ENCODE data around the gene KIR3DL1. TPM values are rescaled to one million over a fixed set of nuclear protein-coding genes. Genes with fewer than 3 reads are reported as not detected.
"Not testable (repeated sequence)": the region's sequence is repeated elsewhere in the genome, so short reads cannot be mapped to it uniquely, and the experiment has no call there.

KIR3DL1 gene
- total and polyA plus RNA-seq, 2 of the 13 experiments (the other 11 are each of a cell fraction or from before 2014, with no cell fraction given), result not detected

DNA sequence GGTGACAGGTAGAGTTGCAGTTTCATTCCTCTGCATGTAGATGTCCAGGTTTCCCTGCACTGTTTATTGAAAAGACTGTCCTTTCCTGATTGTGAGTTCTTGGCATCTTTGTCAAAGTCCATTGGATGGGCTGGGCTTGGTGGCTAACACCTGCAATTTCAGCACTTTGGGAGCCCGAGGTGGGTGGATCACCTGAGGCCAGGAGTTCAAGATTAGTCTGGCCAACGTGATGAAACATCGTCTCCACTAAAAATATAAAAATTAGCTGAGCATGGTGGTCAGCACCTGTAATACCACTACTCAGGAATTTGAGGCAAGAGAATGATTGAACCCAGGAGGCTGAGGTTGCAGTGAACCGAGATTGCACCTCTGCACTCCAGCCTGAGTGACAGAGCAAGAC is 38.4 kb upstream of the KIR3DL1 start:
- H3K4me1 ChIP-seq (ENCODE audit: insufficient read depth, low read length); H4K20me1 ChIP-seq (ENCODE audit: insufficient read depth, low read length); H3K27ac ChIP-seq (ENCODE audit: extremely low read length, insufficient read depth, low read length); H3K36me3 ChIP-seq (replicated peaks in 1 of 2; ENCODE audit: control insufficient read depth in 1 of 2, insufficient read depth in 2 of 2, low read length in 2 of 2); BruUV-seq (replicated peaks); in situ Hi-C loops (cut with HindIII; ENCODE audit: extremely low pct_ligation_motif_present, low pct_unique_long_range_greater_than_20kb); H3K4me2 ChIP-seq (ENCODE audit: low read depth, low read length); intact Hi-C loops (cut with micrococcal nuclease; ENCODE audit: unreplicated experiment); CTCF ChIA-PET (ENCODE audit: low intra/inter-chr PET ratio, low total read pairs); DNase-seq (ENCODE audit: low spot score); FAIRE-seq; H2AFZ ChIP-seq (ENCODE audit: low read length); H3K4me3 ChIP-seq (replicated peaks in 1 of 3; ENCODE audit: insufficient read depth in 1 of 3, low read depth in 2 of 3, low read length in 3 of 3); H3K9me3 ChIP-seq (ENCODE audit: low read length); H3K9ac ChIP-seq (ENCODE audit: insufficient read depth, low read depth, low read length); H3K79me2 ChIP-seq (ENCODE audit: insufficient read depth, low read length); POLR2A ChIA-PET; ATAC-seq: not testable (repeated sequence)
- H3K27me3 ChIP-seq (ENCODE audit: control insufficient read depth in 1 of 2, insufficient read depth in 2 of 2, low read length in 2 of 2), result peaks cover 0 to 12% of the 10 kb centered on the region in 2 experiments; a peak in 1 of 5 replicates
- 12% methylated on average over 4 of the region's 4 CpGs for WGBS (ENCODE audit: low lambda C conversion rate)

- H3K9me3 ChIP-seq (ENCODE audit: low read length); H2AFZ ChIP-seq (ENCODE audit: low read length); DNase-seq (ENCODE audit: low spot score); H3K27ac ChIP-seq (ENCODE audit: extremely low read length, insufficient read depth, low read length); H4K20me1 ChIP-seq (ENCODE audit: insufficient read depth, low read length); FAIRE-seq; H3K79me2 ChIP-seq (ENCODE audit: insufficient read depth, low read length); intact Hi-C loops (cut with micrococcal nuclease; ENCODE audit: unreplicated experiment); H3K9ac ChIP-seq (ENCODE audit: insufficient read depth, low read depth, low read length); ATAC-seq; POLR2A ChIA-PET; H3K4me2 ChIP-seq (ENCODE audit: low read depth, low read length); H3K36me3 ChIP-seq (replicated peaks in 1 of 2; ENCODE audit: control insufficient read depth in 1 of 2, insufficient read depth in 2 of 2, low read length in 2 of 2); H3K4me1 ChIP-seq (ENCODE audit: insufficient read depth, low read length); H3K4me3 ChIP-seq (replicated peaks in 1 of 3; ENCODE audit: insufficient read depth in 1 of 3, low read depth in 2 of 3, low read length in 3 of 3); in situ Hi-C loops (cut with HindIII; ENCODE audit: extremely low pct_ligation_motif_present, low pct_unique_long_range_greater_than_20kb); CTCF ChIA-PET (ENCODE audit: low intra/inter-chr PET ratio, low total read pairs); BruUV-seq (replicated peaks): not testable (repeated sequence)
- WGBS (ENCODE audit: low lambda C conversion rate), result 16% methylated on average over 7 of the region's 7 CpGs
- peaks cover 0 to 12% of the 10 kb centered on the region in 2 experiments; a peak in 1 of 5 replicates for H3K27me3 ChIP-seq (ENCODE audit: control insufficient read depth in 1 of 2, insufficient read depth in 2 of 2, low read length in 2 of 2)
Observed at GRCh38 chr19:54778896-54779295, 37.4 kb upstream of the KIR3DL1 start.

GRCh38 chr19:54782916-54783315 is 33.4 kb upstream of the KIR3DL1 start:
- H3K4me3 ChIP-seq (replicated peaks in 1 of 3; ENCODE audit: insufficient read depth in 1 of 3, low read depth in 2 of 3, low read length in 3 of 3); ATAC-seq; H3K9ac ChIP-seq (ENCODE audit: insufficient read depth, low read depth, low read length); H2AFZ ChIP-seq (ENCODE audit: low read length); H3K4me1 ChIP-seq (ENCODE audit: insufficient read depth, low read length); BruUV-seq (replicated peaks); H3K36me3 ChIP-seq (replicated peaks in 1 of 2; ENCODE audit: control insufficient read depth in 1 of 2, insufficient read depth in 2 of 2, low read length in 2 of 2); FAIRE-seq; H4K20me1 ChIP-seq (ENCODE audit: insufficient read depth, low read length); H3K79me2 ChIP-seq (ENCODE audit: insufficient read depth, low read length); H3K9me3 ChIP-seq (ENCODE audit: low read length); intact Hi-C loops (cut with micrococcal nuclease; ENCODE audit: unreplicated experiment); H3K4me2 ChIP-seq (ENCODE audit: low read depth, low read length); in situ Hi-C loops (cut with HindIII; ENCODE audit: extremely low pct_ligation_motif_present, low pct_unique_long_range_greater_than_20kb); DNase-seq (ENCODE audit: low spot score); POLR2A ChIA-PET; CTCF ChIA-PET (ENCODE audit: low intra/inter-chr PET ratio, low total read pairs); H3K27ac ChIP-seq (ENCODE audit: extremely low read length, insufficient read depth, low read length): not testable (repeated sequence)
- H3K27me3 ChIP-seq (ENCODE audit: control insufficient read depth in 1 of 2, insufficient read depth in 2 of 2, low read length in 2 of 2), result peaks cover 0 to 14% of the 10 kb centered on the region in 2 experiments; a peak in 1 of 5 replicates
- WGBS (ENCODE audit: low lambda C conversion rate), result 0% methylated on average over 3 of the region's 4 CpGs

DNA sequence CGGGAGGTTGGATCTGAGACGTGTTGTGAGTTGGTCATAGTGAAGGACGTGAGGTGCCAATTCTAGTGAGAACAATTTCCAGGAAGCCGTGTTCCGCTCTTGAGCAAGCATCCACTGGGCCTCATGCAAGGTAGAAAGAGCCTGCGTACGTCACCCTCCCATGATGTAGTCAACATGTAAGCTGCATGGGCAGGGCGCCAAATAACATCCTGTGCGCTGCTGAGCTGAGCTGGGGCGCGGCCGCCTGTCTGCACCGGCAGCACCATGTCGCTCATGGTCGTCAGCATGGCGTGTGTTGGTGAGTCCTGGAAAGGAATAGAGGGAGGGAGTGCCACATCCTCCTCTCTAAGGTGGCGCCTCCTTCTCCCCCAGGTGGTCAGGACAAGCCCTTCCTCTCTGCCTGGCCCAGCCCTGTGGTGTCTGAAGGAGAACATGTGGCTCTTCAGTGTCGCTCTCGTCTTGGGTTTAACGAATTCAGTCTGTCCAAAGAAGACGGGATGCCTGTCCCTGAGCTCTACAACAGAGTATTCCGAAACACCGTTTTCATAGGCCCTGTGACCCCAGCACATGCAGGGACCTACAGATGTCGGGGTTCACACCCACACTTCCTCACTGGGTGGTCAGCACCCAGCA is 30.1 kb upstream of the KIR3DL1 start:
- H3K4me3 ChIP-seq (replicated peaks in 1 of 3; ENCODE audit: insufficient read depth in 1 of 3, low read depth in 2 of 3, low read length in 3 of 3); H3K9me3 ChIP-seq (ENCODE audit: low read length); POLR2A ChIA-PET; ATAC-seq; H4K20me1 ChIP-seq (ENCODE audit: insufficient read depth, low read length); CTCF ChIA-PET (ENCODE audit: low intra/inter-chr PET ratio, low total read pairs); H3K79me2 ChIP-seq (ENCODE audit: insufficient read depth, low read length); H3K4me1 ChIP-seq (ENCODE audit: insufficient read depth, low read length); H2AFZ ChIP-seq (ENCODE audit: low read length); H3K27ac ChIP-seq (ENCODE audit: extremely low read length, insufficient read depth, low read length); intact Hi-C loops (cut with micrococcal nuclease; ENCODE audit: unreplicated experiment); H3K36me3 ChIP-seq (replicated peaks in 1 of 2; ENCODE audit: control insufficient read depth in 1 of 2, insufficient read depth in 2 of 2, low read length in 2 of 2); DNase-seq (ENCODE audit: low spot score); H3K9ac ChIP-seq (ENCODE audit: insufficient read depth, low read depth, low read length); H3K4me2 ChIP-seq (ENCODE audit: low read depth, low read length); BruUV-seq (replicated peaks); in situ Hi-C loops (cut with HindIII; ENCODE audit: extremely low pct_ligation_motif_present, low pct_unique_long_range_greater_than_20kb); FAIRE-seq: not testable (repeated sequence)
- H3K27me3 ChIP-seq (ENCODE audit: control insufficient read depth in 1 of 2, insufficient read depth in 2 of 2, low read length in 2 of 2), result peaks cover 0 to 19% of the 10 kb centered on the region in 2 experiments; a peak in 2 of 5 replicates
- WGBS (ENCODE audit: low lambda C conversion rate), result 56% methylated on average over 16 of the region's 24 CpGs

Data from HepG2 (cell line).